ENCODE measurements around the gene SLC38A4. TPM values are rescaled to one million over a fixed set of nuclear protein-coding genes. Genes with fewer than 3 reads are reported as not detected.
"Not testable (repeated sequence)": the region's sequence is repeated elsewhere in the genome, so short reads cannot be mapped to it uniquely, and the experiment has no call there.

SLC38A4 gene
- total RNA-seq, 1 experiment from 2014 or later: 0.03 TPM

- no peak for DNase-seq (ENCODE audit: low spot score)
- in situ Hi-C loops (cut with HindIII; ENCODE audit: low sequenced_read_pairs): no loop called here
Measured at GRCh38 chr12:46783871-46784270, 41.9 kb downstream of the SLC38A4 start.

GRCh38 chr12:46779879-46780278 lies 45.9 kb downstream of the SLC38A4 start:
- in situ Hi-C loops (cut with HindIII; ENCODE audit: low sequenced_read_pairs): no loop called here
- DNase-seq (ENCODE audit: low spot score): no peak

DNA sequence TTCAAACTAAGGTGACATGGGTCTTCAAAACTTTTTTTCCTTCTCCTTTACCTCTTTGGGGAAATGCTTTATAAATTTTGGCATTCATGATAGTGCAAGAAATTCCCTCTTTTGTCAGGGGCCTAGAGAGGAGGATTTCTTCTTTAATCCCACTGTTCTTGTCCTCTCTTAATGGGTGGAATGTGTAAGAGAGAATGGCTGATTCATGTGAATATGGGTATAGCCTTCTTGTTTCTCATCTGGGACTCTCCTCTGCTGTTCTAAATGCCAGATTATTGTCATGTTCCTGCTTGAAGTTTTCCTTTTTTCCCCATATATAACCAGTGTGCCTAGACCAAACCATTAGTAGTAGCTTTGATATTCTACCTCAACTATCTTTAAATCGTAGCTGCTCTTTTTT lies 46.7 kb downstream of the SLC38A4 start:
- in situ Hi-C loops (cut with HindIII; ENCODE audit: low sequenced_read_pairs): no loop called here
- no peak for DNase-seq (ENCODE audit: low spot score)

GRCh38 chr12:46778415-46778814 lies 47.4 kb downstream of the SLC38A4 start:
- in situ Hi-C loops (cut with HindIII; ENCODE audit: low sequenced_read_pairs): no loop called here
- no peak for DNase-seq (ENCODE audit: low spot score)

DNA sequence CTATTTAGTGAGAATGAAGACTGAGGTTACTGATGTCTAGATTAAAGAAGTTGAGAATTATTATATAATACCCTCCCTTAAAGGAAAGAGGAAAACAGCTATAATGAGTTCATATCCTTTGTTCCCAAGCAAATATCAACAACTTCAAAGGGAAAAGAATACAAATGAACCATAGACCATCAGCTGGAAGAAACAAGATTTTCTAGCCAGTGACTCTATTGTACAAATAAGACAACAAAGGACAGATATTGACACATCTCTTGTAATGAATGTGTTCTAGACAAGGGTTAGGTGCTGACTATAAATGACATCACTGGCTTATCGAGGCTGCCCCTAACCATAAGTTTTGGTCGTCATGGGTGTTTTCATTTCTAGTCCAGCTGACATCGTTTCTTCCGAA lies 48.2 kb downstream of the SLC38A4 start:
- in situ Hi-C loops (cut with HindIII; ENCODE audit: low sequenced_read_pairs): no loop called here
- DNase-seq (ENCODE audit: low spot score): no peak

DNA sequence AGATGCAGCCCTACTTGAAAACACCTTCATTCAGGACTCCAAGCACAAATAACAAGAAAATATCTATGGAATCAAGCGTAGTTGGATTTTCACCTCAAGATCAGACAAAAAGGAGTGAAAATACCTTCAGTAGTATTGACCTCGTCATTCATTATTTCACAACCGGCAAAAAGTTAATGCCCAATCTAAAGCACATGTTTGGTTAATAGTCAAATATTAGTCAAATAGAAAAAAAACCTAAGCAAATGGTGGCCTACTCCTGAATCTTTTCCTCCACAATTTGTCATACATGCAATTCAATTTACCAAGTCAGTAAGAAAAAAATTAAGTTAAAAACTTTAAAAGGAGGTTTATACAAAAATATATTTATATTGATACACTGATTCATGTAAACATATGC lies 50.0 kb downstream of the SLC38A4 start:
- no peak for DNase-seq (ENCODE audit: low spot score)
- in situ Hi-C loops (cut with HindIII; ENCODE audit: low sequenced_read_pairs): no loop called here

- DNase-seq (ENCODE audit: low spot score): no peak
- in situ Hi-C loops (cut with HindIII; ENCODE audit: low sequenced_read_pairs): no loop called here
Measured at GRCh38 chr12:46774322-46774633, 51.5 kb downstream of the SLC38A4 start.

GRCh38 chr12:46773586-46774321 lies 52.0 kb downstream of the SLC38A4 start:
- in situ Hi-C loops (cut with HindIII; ENCODE audit: low sequenced_read_pairs): no loop called here
- DNase-seq (ENCODE audit: low spot score): no peak

- no peak for DNase-seq (ENCODE audit: low spot score)
- in situ Hi-C loops (cut with HindIII; ENCODE audit: low sequenced_read_pairs): no loop called here
Measured at GRCh38 chr12:46771268-46771827, 54.4 kb downstream of the SLC38A4 start.

GRCh38 chr12:46770501-46771183 lies 55.2 kb downstream of the SLC38A4 start:
- in situ Hi-C loops (cut with HindIII; ENCODE audit: low sequenced_read_pairs): no loop called here
- DNase-seq (ENCODE audit: low spot score): no peak

GRCh38 chr12:46764005-46764404 lies 61.8 kb downstream of the SLC38A4 start:
- in situ Hi-C loops (cut with HindIII; ENCODE audit: low sequenced_read_pairs): no loop called here
- no peak for DNase-seq (ENCODE audit: low spot score)

DNA sequence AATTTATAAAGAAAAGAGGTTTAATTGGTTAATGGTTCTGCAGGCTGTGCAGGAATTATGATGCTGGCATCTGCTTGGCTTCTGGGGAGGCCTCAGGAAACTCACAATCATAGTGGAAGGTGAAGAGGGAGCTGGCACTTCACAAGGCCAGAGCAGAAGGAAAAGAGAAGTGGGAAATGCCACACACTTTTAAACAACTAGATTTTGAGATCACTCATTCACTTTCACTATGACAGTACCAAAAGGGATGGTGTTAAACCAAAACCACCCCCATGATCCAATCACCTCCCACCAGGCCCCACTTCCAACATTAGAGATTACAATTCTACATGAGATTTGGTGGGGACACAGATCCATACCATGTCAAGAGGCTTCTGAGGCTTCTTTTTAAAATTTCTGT lies 62.6 kb downstream of the SLC38A4 start:
- no peak for DNase-seq (ENCODE audit: low spot score)
- in situ Hi-C loops (cut with HindIII; ENCODE audit: low sequenced_read_pairs): no loop called here

DNA sequence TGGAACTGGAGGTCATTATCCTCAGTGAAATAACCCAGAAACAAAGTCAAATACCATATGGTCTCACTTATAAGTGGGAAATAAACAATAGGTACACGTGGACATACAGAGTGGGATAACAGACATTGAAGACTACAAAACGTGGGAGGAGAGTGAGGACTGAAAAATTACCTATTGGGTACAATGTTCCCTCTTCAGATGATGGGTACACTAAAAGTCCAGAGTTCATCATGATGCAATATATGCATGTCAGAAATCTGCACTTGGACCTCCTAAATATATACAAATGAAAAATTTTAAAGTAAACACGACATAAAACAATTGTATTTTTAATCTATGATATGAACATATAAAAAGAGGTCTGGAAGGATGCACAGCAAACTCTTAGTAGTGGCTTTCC lies 71.2 kb downstream of the SLC38A4 start:
- in situ Hi-C loops (cut with HindIII; ENCODE audit: low sequenced_read_pairs): no loop called here
- no peak for DNase-seq (ENCODE audit: low spot score)

- in situ Hi-C loops (cut with HindIII; ENCODE audit: low sequenced_read_pairs): no loop called here
- no peak for DNase-seq (ENCODE audit: low spot score)
Measured at GRCh38 chr12:46752396-46752795, 73.4 kb downstream of the SLC38A4 start.

GRCh38 chr12:46751173-46751572 lies 74.6 kb downstream of the SLC38A4 start:
- in situ Hi-C loops (cut with HindIII; ENCODE audit: low sequenced_read_pairs): no loop called here
- DNase-seq (ENCODE audit: low spot score): no peak

- DNase-seq (ENCODE audit: low spot score): no peak
- in situ Hi-C loops (cut with HindIII; ENCODE audit: low sequenced_read_pairs): no loop called here
Measured at GRCh38 chr12:46749322-46749721, 76.5 kb downstream of the SLC38A4 start.

GRCh38 chr12:46744283-46744682 lies 81.5 kb downstream of the SLC38A4 start:
- DNase-seq (ENCODE audit: low spot score): no peak
- in situ Hi-C loops (cut with HindIII; ENCODE audit: low sequenced_read_pairs): no loop called here

- in situ Hi-C loops (cut with HindIII; ENCODE audit: low sequenced_read_pairs): no loop called here
- DNase-seq (ENCODE audit: low spot score): no peak
Measured at GRCh38 chr12:46743456-46743855, 82.3 kb downstream of the SLC38A4 start.

DNA sequence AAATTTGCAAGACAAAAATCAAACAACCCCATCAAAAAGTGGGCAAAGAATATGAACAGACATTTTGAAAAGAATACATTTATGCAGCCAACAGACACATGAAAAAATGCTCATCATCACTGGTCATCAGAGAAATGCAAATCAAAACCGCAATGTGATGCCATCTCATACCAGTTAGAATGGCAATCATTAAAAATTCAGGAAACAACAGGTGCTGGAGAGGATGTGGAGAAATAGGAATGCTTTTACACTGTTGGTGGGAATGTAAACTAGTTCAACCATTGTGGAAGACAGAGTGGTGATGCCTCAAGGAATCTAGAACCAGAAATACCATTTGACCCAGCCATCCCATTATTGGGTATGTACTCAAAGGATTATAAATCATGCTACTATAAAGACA lies 83.5 kb downstream of the SLC38A4 start:
- DNase-seq (ENCODE audit: low spot score); in situ Hi-C loops (cut with HindIII; ENCODE audit: low sequenced_read_pairs): not testable (repeated sequence)

GRCh38 chr12:46725332-46725731 lies 100.5 kb downstream of the SLC38A4 start:
- in situ Hi-C loops (cut with HindIII; ENCODE audit: low sequenced_read_pairs): no loop called here
- no peak for DNase-seq (ENCODE audit: low spot score)
